WTC11 (cell line): ENCODE measurements around the gene TMCC2. TPM values are rescaled to one million over a fixed set of nuclear protein-coding genes. Genes with fewer than 3 reads are reported as not detected.

Experiments used
- ATAC-seq: fragments of 200-7000 bp; cut with Tn5 transposase; 2 replicates; pipeline ENCODE4 v1.10.0; 2021; ENCODE audit warnings: mild to moderate bottlenecking, moderate library complexity
- CTCF ChIA-PET: fragments of 300-600 bp; sonication (Branson Sonifier 250); formaldehyde crosslinking; loops from one replicate; lab custom pipeline; 2021; ENCODE audit warnings: antibody characterized with exemption; lab: Charles Lee
- POLR2A ChIA-PET: fragments of 350-600 bp; sonication (Branson Sonifier 250); formaldehyde crosslinking; loops from one replicate; lab custom pipeline; 2021; ENCODE audit warnings: antibody characterized with exemption; lab: Charles Lee
- DNase-seq: peaks from one replicate; pipeline ENCODE4 v3.0.0; 2021; ENCODE audit warnings: low spot score
- H3K27ac Mint-ChIP-seq: 2 replicates; pipeline ENCODE4 v1.8.0; 2021; ENCODE audit warnings: mixed read lengths
- H3K27me3 Mint-ChIP-seq: 2 replicates; pipeline ENCODE4 v1.8.0; 2021; ENCODE audit warnings: low read depth, mild to moderate bottlenecking, moderate library complexity, mixed read lengths
- H3K36me3 Mint-ChIP-seq: 2 replicates; pipeline ENCODE4 v1.8.0; 2021; ENCODE audit warnings: mixed read lengths
- H3K4me1 Mint-ChIP-seq: 2 replicates; pipeline ENCODE4 v1.8.0; 2022; ENCODE audit warnings: mixed read lengths
- H3K4me3 Mint-ChIP-seq: 2 replicates; pipeline ENCODE4 v1.8.0; 2021; ENCODE audit warnings: mild to moderate bottlenecking, moderate library complexity, mixed read lengths
- H3K9me3 Mint-ChIP-seq: 2 replicates; pipeline ENCODE4 v1.8.0; 2021; ENCODE audit warnings: mixed read lengths
- AFF4 ChIP-seq: sonication (generic); formaldehyde crosslinking; IDR thresholded peaks from 2 replicates; pipeline ENCODE4 v1.8.1; 2023; ENCODE audit warnings: mild to moderate bottlenecking, missing genetic modification reagents, borderline replicate concordance
- E2F1 ChIP-seq: sonication (generic); formaldehyde crosslinking; IDR thresholded peaks from 2 replicates; pipeline ENCODE4 v1.8.0; 2022; ENCODE audit warnings: mild to moderate bottlenecking, missing genetic modification reagents
- E2F4 ChIP-seq: sonication (generic); formaldehyde crosslinking; IDR thresholded peaks from 2 replicates; pipeline ENCODE4 v1.8.1; 2022; ENCODE audit warnings: low read depth, mild to moderate bottlenecking, moderate library complexity, missing genetic modification reagents, borderline replicate concordance
- E2F5 ChIP-seq: sonication (generic); formaldehyde crosslinking; IDR thresholded peaks from 2 replicates; pipeline ENCODE4 v1.8.1; 2022; ENCODE audit warnings: mild to moderate bottlenecking, moderate library complexity, missing genetic modification reagents
- FOXK1 ChIP-seq: sonication (generic); formaldehyde crosslinking; IDR thresholded peaks from 2 replicates; pipeline ENCODE4 v1.8.0; 2022; ENCODE audit warnings: mild to moderate bottlenecking, moderate library complexity, missing genetic modification reagents
- FOXP4 ChIP-seq: sonication (generic); formaldehyde crosslinking; IDR thresholded peaks from 2 replicates; pipeline ENCODE4 v1.8.0; 2022; ENCODE audit warnings: mild to moderate bottlenecking, missing genetic modification reagents
- GABPB1 ChIP-seq: sonication (generic); formaldehyde crosslinking; IDR thresholded peaks from 2 replicates; pipeline ENCODE4 v1.8.1; 2023; ENCODE audit warnings: mild to moderate bottlenecking, missing genetic modification reagents
- GTF2I ChIP-seq: fragments of 250-450 bp; sonication (Bioruptor Pico); conservative IDR thresholded peaks from 2 replicates; pipeline ENCODE4 v1.4.0; 2021; ENCODE audit warnings: mild to moderate bottlenecking
- IRF2 ChIP-seq: sonication (generic); formaldehyde crosslinking; IDR thresholded peaks from 2 replicates; pipeline ENCODE4 v1.8.0; 2022; ENCODE audit warnings: low read depth, missing genetic modification reagents, borderline replicate concordance
- PRRX2 ChIP-seq: fragments of 250-450 bp; sonication (Bioruptor Pico); IDR thresholded peaks from 2 replicates; pipeline ENCODE4 v1.8.0; 2021; ENCODE audit warnings: mild to moderate bottlenecking
- TEAD1 ChIP-seq: sonication (generic); formaldehyde crosslinking; IDR thresholded peaks from 2 replicates; pipeline ENCODE4 v1.8.0; 2022; ENCODE audit warnings: mild to moderate bottlenecking, missing genetic modification reagents
- TEAD4 ChIP-seq: sonication (generic); formaldehyde crosslinking; IDR thresholded peaks from 2 replicates; pipeline ENCODE4 v1.8.0; 2022; ENCODE audit warnings: mild to moderate bottlenecking, missing genetic modification reagents
- USF1 ChIP-seq: sonication (generic); formaldehyde crosslinking; IDR thresholded peaks from 2 replicates; pipeline ENCODE4 v1.8.0; 2022; ENCODE audit warnings: mild to moderate bottlenecking, missing genetic modification reagents
- ZNF425 ChIP-seq: fragments of 250-450 bp; sonication (Bioruptor Pico); conservative IDR thresholded peaks from 2 replicates; pipeline ENCODE4 v1.9.0; 2021; ENCODE audit warnings: mild to moderate bottlenecking
- total RNA-seq: library from RNA; stranded (reverse); gene quantifications from 3 replicates; pipeline ENCODE4 v1.2.3, GENCODE V29; 2021

The TMCC2 gene
- total RNA-seq, 1 experiment from 2014 or later: 9.5 TPM

- TF ChIP-seq IRF2 (CRISPR knock-in tag) (no peak), FOXP4 (CRISPR knock-in tag) (no peak), E2F4 (no peak)
Measured at GRCh38 chr1:205286335-205286950, 58.7 kb downstream of the TMCC2 start (continued).

- POLR2A ChIA-PET: interaction anchor here (1.1 to 2.6 kb wide), 3 partner anchors 11 to 35 kb away, joined by 3 to 15 read pairs (median 4); no protein-coding TSS in a partner anchor
- ATAC-seq: no peak
- Mint-ChIP-seq H3K36me3 (no peaks in the 10 kb centered on the region), H3K27me3 (no peaks in the 10 kb centered on the region), H3K9me3 (no peaks in the 10 kb centered on the region), H3K4me3 (no peak overlapping the region), H3K4me1 (peaks cover 49% of the 10 kb centered on the region), H3K27ac (no peak overlapping the region)
- no peak for DNase-seq
- TF ChIP-seq GTF2I (CRISPR knock-in tag) (no peak), USF1 (CRISPR knock-in tag) (no peak), E2F1 (CRISPR knock-in tag) (no peak)
- CTCF ChIA-PET: interaction anchor here (0.7 to 2.1 kb wide), 5 partner anchors 11 to 146 kb away, joined by 3 to 9 read pairs (median 5); no protein-coding TSS in a partner anchor
Measured at GRCh38 chr1:205287076-205287475, 59.3 kb downstream of the TMCC2 start.

- peak overlapping the region; percentile 38 for H3K27ac Mint-ChIP-seq
- no peak overlapping the region for H3K4me3 Mint-ChIP-seq
- DNase-seq: no peak
- H3K36me3 Mint-ChIP-seq: no peaks in the 10 kb centered on the region
- no peaks in the 10 kb centered on the region for H3K9me3 Mint-ChIP-seq
- POLR2A ChIA-PET: interaction anchor here (0.8 to 2.6 kb wide), 4 partner anchors 10 to 34 kb away, joined by 3 to 15 read pairs (median 4); no protein-coding TSS in a partner anchor
- no peak for TF ChIP-seq PRRX2
- 0 out of 2 replicates have a peak, but pooled peaks have one; percentile 30 for TF ChIP-seq FOXK1 (CRISPR knock-in tag)
- ATAC-seq: peak; percentile 49
- CTCF ChIA-PET: interaction anchor here (0.6 to 3.1 kb wide), 12 partner anchors 11 to 147 kb away, joined by 3 to 12 read pairs (median 3); no protein-coding TSS in a partner anchor
- no peaks in the 10 kb centered on the region; the same call in 1 of the 2 replicates for H3K27me3 Mint-ChIP-seq
- H3K4me1 Mint-ChIP-seq: peaks cover 53% of the 10 kb centered on the region
Measured at GRCh38 chr1:205287767-205288559, 60.2 kb downstream of the TMCC2 start.

GRCh38 chr1:205291596-205291995, 63.9 kb downstream of the TMCC2 start:
- Mint-ChIP-seq H3K9me3 (no peaks in the 10 kb centered on the region), H3K4me1 (peaks cover 53% of the 10 kb centered on the region), H3K27me3 (no peaks in the 10 kb centered on the region; the same call in 1 of the 2 replicates), H3K36me3 (no peaks in the 10 kb centered on the region), H3K27ac (peak overlapping the region; percentile 23; the same call in 1 of the 2 replicates), H3K4me3 (no peak overlapping the region)
- ATAC-seq (no peak), DNase-seq (no peak)
- CTCF ChIA-PET: interaction anchor here (0.8 to 1.6 kb wide), 2 partner anchors 9 to 34 kb away, joined by 3 to 5 read pairs; no protein-coding TSS in a partner anchor
- POLR2A ChIA-PET: no interaction called here
- TF ChIP-seq TEAD1 (CRISPR knock-in tag): no peak
- no peak for TF ChIP-seq E2F5
- no peak for TF ChIP-seq TEAD4 (CRISPR knock-in tag)
- TF ChIP-seq AFF4: no peak
- no peak for TF ChIP-seq ZNF425 (CRISPR knock-in tag)
- TF ChIP-seq GABPB1 (CRISPR knock-in tag): no peak
